ENCODE measurements around the gene ULBP2.
"Not testable (repeated sequence)": the region's sequence is repeated elsewhere in the genome, so short reads cannot be mapped to it uniquely, and the experiment has no call there.

The ULBP2 gene

DNA sequence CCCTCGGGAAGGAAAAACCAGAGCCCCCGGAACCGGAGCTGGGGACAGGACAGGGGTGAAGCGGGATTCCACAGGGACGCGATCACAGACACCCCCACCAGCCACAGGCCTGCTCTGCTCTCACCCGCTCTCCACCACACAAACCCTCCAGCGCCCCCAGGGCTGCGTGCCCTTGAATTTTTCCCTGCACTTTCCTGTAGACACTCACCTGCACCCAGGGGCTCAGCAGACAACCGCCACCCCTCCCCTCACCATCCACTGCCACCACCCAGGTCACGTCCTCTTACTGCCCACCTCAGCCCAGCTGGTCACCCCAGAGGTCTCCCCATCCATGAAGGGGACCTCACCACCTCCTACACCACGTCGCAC lies 631 bp downstream of the ULBP2 start:
- DNase-seq (ENCODE audit: low spot score) = no peak
- Mint-ChIP-seq H3K9me3 (no peaks in the 10 kb centered on the region), H3K27ac (no peak overlapping the region), H3K4me1 (ENCODE audit: low read depth) (peaks cover 25% of the 10 kb centered on the region), H3K27me3 (ENCODE audit: low read depth) (peaks cover 66% of the 10 kb centered on the region), H3K36me3 (ENCODE audit: low read depth) (no peaks in the 10 kb centered on the region), H3K4me3 (peak overlapping the region; percentile 89)

DNA sequence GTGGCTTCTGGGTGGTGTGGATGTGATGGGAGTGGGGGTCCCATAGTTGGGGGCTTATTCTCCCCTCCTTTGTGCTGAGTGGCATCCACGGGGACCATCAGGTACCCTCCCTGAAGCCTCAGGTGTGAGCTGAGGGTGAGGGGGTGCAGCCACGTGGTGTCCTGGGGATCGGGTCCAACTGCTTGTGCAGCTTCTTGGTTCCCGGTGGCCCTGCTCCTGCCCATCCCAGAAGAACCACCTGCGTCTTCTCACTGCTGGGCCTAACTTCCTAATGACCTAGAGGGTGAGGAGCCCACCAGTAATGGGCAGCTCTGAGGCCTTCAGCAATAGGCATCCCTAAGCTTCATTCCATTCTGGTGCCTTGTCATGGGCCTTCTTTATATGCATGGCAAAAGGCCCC lies 1.5 kb downstream of the ULBP2 start:
- Mint-ChIP-seq H3K27me3 (ENCODE audit: low read depth) (peaks cover 66% of the 10 kb centered on the region), H3K4me3 (peak overlapping the region; percentile 36), H3K4me1 (ENCODE audit: low read depth) (peaks cover 25% of the 10 kb centered on the region)
- DNase-seq (ENCODE audit: low spot score); H3K36me3 Mint-ChIP-seq (ENCODE audit: low read depth); H3K9me3 Mint-ChIP-seq; H3K27ac Mint-ChIP-seq: not testable (repeated sequence)

GRCh38 chr6:149945276-149945675 lies 3.5 kb downstream of the ULBP2 start:
- not testable (repeated sequence) for H3K9me3 Mint-ChIP-seq; H3K36me3 Mint-ChIP-seq (ENCODE audit: low read depth); H3K27ac Mint-ChIP-seq; H3K4me3 Mint-ChIP-seq; DNase-seq (ENCODE audit: low spot score)
- peaks cover 68% of the 10 kb centered on the region for H3K27me3 Mint-ChIP-seq (ENCODE audit: low read depth)
- peaks cover 13% of the 10 kb centered on the region for H3K4me1 Mint-ChIP-seq (ENCODE audit: low read depth)

GRCh38 chr6:149946631-149947030 lies 4.8 kb downstream of the ULBP2 start:
- H3K36me3 Mint-ChIP-seq (ENCODE audit: low read depth); H3K4me1 Mint-ChIP-seq (ENCODE audit: low read depth); H3K9me3 Mint-ChIP-seq; H3K27ac Mint-ChIP-seq; DNase-seq (ENCODE audit: low spot score); H3K4me3 Mint-ChIP-seq: not testable (repeated sequence)
- peaks cover 69% of the 10 kb centered on the region for H3K27me3 Mint-ChIP-seq (ENCODE audit: low read depth)

- not testable (repeated sequence) for H3K4me1 Mint-ChIP-seq (ENCODE audit: low read depth); H3K27ac Mint-ChIP-seq; H3K36me3 Mint-ChIP-seq (ENCODE audit: low read depth); H3K9me3 Mint-ChIP-seq; H3K4me3 Mint-ChIP-seq; DNase-seq (ENCODE audit: low spot score)
- H3K27me3 Mint-ChIP-seq (ENCODE audit: low read depth) = peaks cover 71% of the 10 kb centered on the region
These were observed 5.7 kb downstream of the ULBP2 start for GRCh38 chr6:149947533-149947932.

DNA sequence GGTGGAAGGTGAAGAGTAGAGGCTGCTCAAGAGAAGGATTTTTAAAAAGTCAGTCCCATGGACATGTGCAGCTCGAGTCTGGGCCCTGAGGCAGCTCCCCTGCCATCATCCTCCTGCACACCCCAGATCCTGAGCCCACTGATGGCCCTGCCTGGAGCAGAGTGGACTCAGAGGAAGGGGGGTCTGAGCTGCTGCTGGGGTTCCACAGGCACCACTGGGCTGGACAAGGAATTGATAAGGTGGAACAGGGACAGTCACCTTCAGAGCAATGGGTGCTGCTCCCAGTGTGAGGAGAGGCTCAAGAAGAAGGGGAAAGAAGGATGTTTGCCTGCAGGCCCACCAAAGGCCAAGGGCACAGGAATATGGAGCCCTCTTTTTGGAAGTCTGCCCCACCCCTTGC lies 6.2 kb downstream of the ULBP2 start:
- Mint-ChIP-seq H3K9me3 (no peaks in the 10 kb centered on the region), H3K4me1 (ENCODE audit: low read depth) (no peaks in the 10 kb centered on the region), H3K27me3 (ENCODE audit: low read depth) (peaks cover 71% of the 10 kb centered on the region), H3K4me3 (no peak overlapping the region), H3K36me3 (ENCODE audit: low read depth) (no peaks in the 10 kb centered on the region), H3K27ac (no peak overlapping the region)
- no peak for DNase-seq (ENCODE audit: low spot score)

- Mint-ChIP-seq H3K27ac (no peak overlapping the region), H3K4me1 (ENCODE audit: low read depth) (peaks cover 3% of the 10 kb centered on the region), H3K36me3 (ENCODE audit: low read depth) (no peaks in the 10 kb centered on the region), H3K4me3 (no peak overlapping the region), H3K9me3 (no peaks in the 10 kb centered on the region), H3K27me3 (ENCODE audit: low read depth) (peaks cover 73% of the 10 kb centered on the region)
- no peak for DNase-seq (ENCODE audit: low spot score)
These were observed 6.8 kb downstream of the ULBP2 start for GRCh38 chr6:149948616-149949015.

- Mint-ChIP-seq H3K4me3 (no peak overlapping the region), H3K4me1 (ENCODE audit: low read depth) (peaks cover 8% of the 10 kb centered on the region), H3K27ac (no peak overlapping the region), H3K27me3 (ENCODE audit: low read depth) (peaks cover 76% of the 10 kb centered on the region), H3K36me3 (ENCODE audit: low read depth) (no peaks in the 10 kb centered on the region), H3K9me3 (no peaks in the 10 kb centered on the region)
- no peak for DNase-seq (ENCODE audit: low spot score)
These were observed 8.6 kb downstream of the ULBP2 start for GRCh38 chr6:149950423-149950822.

- no peak for DNase-seq (ENCODE audit: low spot score)
- Mint-ChIP-seq H3K4me1 (ENCODE audit: low read depth) (peaks cover 9% of the 10 kb centered on the region), H3K27me3 (ENCODE audit: low read depth) (peaks cover 81% of the 10 kb centered on the region), H3K27ac (no peak overlapping the region), H3K9me3 (no peaks in the 10 kb centered on the region), H3K36me3 (ENCODE audit: low read depth) (no peaks in the 10 kb centered on the region), H3K4me3 (no peak overlapping the region)
These were observed 9.3 kb downstream of the ULBP2 start for GRCh38 chr6:149951096-149951495.

GRCh38 chr6:149951626-149952025 lies 9.8 kb downstream of the ULBP2 start:
- H3K36me3 Mint-ChIP-seq (ENCODE audit: low read depth) = no peaks in the 10 kb centered on the region
- H3K27me3 Mint-ChIP-seq (ENCODE audit: low read depth) = peaks cover 79% of the 10 kb centered on the region
- no peak overlapping the region for H3K27ac Mint-ChIP-seq
- no peaks in the 10 kb centered on the region for H3K9me3 Mint-ChIP-seq
- H3K4me1 Mint-ChIP-seq (ENCODE audit: low read depth) = peaks cover 11% of the 10 kb centered on the region
- H3K4me3 Mint-ChIP-seq = no peak overlapping the region
- no peak for DNase-seq (ENCODE audit: low spot score)

DNA sequence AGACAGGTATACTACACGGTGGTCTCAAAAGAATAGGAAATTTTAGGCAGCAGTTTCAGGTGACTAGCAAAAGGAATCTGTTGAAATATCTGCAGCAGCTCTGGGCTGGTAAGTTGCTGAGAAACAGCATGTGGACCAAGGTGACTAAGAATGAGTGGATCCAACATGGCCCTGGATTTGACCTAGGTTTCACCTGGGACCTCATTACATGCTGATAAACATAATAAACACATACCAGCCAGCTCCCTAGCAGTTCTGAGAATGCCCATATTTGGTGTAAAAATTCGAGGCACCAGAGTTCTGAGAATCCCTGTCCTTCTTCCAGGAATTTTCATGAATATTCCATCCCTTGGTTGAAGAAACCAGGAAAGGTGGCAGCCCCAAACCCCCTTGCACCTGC lies 11.6 kb downstream of the ULBP2 start:
- H3K36me3 Mint-ChIP-seq (ENCODE audit: low read depth) = not testable (repeated sequence)

DNA sequence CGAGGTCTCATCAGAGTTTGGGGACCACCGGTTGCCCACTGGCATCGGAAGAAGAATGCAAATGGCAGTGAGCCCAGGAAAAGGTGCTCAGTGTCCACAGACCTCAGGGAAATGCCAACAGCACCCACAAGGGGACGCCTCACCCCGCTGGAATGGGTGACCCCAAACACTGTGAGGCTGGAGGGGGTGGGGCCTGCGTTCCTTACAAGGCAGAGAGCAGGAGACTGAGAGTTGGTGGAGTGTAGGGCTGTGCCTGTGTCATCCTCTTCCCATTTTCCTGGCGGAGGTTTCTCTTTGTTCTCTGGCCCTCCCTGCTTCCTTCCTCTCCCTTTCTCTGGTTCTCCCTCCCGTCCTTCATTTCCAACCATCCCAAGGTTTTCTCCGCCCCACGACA lies 12.1 kb downstream of the ULBP2 start:
- not testable (repeated sequence) for H3K27ac Mint-ChIP-seq; H3K36me3 Mint-ChIP-seq (ENCODE audit: low read depth); H3K4me3 Mint-ChIP-seq; DNase-seq (ENCODE audit: low spot score); H3K9me3 Mint-ChIP-seq
- Mint-ChIP-seq H3K4me1 (ENCODE audit: low read depth) (peaks cover 11% of the 10 kb centered on the region), H3K27me3 (ENCODE audit: low read depth) (peaks cover 85% of the 10 kb centered on the region)

More for the DNA sequence above, 11.6 kb downstream of the ULBP2 start:
- Mint-ChIP-seq H3K27me3 (ENCODE audit: low read depth) (peaks cover 85% of the 10 kb centered on the region), H3K4me1 (ENCODE audit: low read depth) (peaks cover 11% of the 10 kb centered on the region)
- H3K27ac Mint-ChIP-seq; H3K4me3 Mint-ChIP-seq; DNase-seq (ENCODE audit: low spot score); H3K9me3 Mint-ChIP-seq: not testable (repeated sequence)

- H3K4me1 Mint-ChIP-seq (ENCODE audit: low read depth) = peaks cover 11% of the 10 kb centered on the region
- not testable (repeated sequence) for H3K9me3 Mint-ChIP-seq; DNase-seq (ENCODE audit: low spot score); H3K4me3 Mint-ChIP-seq; H3K27ac Mint-ChIP-seq; H3K36me3 Mint-ChIP-seq (ENCODE audit: low read depth)
- peaks cover 86% of the 10 kb centered on the region for H3K27me3 Mint-ChIP-seq (ENCODE audit: low read depth)
These were observed 12.6 kb downstream of the ULBP2 start for GRCh38 chr6:149954328-149954983.

DNA sequence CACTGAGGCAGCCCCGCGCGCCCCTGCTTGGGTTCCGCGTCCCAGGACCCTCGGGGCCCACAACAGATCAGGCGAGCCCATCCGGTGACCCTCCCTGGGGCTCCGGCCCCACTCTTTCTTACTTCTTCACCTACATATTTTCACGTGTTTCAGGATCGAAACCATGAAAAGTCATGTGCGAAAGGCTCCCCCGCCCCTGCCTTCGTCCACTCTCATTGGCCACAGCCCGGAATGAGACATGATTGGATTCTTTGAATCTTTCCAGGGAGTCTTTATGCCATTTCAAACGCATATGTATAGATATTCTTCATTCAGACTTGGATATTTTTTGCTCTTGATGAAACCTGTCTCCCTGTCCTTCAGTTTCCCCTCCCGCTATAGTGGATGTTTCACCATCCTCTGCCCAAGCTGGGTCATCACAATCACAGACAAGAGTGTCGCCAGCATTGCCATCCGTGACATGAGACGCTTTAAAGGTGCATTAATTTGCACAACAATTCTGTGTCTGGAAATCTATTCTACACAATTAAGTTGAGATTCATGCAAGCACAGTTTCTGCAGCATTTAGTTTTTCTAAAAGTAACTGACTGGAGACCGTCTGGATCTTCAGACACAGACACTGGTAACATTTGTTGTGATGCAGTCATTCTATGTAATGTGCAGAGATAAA lies 13.3 kb downstream of the ULBP2 start:
- not testable (repeated sequence) for H3K4me3 Mint-ChIP-seq; H3K27ac Mint-ChIP-seq; DNase-seq (ENCODE audit: low spot score); H3K9me3 Mint-ChIP-seq; H3K36me3 Mint-ChIP-seq (ENCODE audit: low read depth)
- Mint-ChIP-seq H3K27me3 (ENCODE audit: low read depth) (peaks cover 86% of the 10 kb centered on the region), H3K4me1 (ENCODE audit: low read depth) (peaks cover 11% of the 10 kb centered on the region)
